GM23338 (cell line): Measurements from ENCODE around the gene ZNF264. TPM values are rescaled to one million over a fixed set of nuclear protein-coding genes. Genes with fewer than 3 reads are reported as not detected.

ENCODE experiments used
- ATAC-seq: fragments of 200-7000 bp; cut with Tn5 transposase; 3 replicates; pipeline ENCODE4 v1.9.1; 2020
- DNase-seq: peaks from one replicate; pipeline ENCODE4 v3.0.0-alpha.2; 2015; ENCODE audit warnings: low spot score
- H2AFZ ChIP-seq: fragments of 200-600 bp; sonication (generic); 2 replicates; pipeline ENCODE4 v1.8.0; 2016; ENCODE audit warnings: antibody characterized with exemption, mild to moderate bottlenecking, moderate library complexity
- H3F3A ChIP-seq: fragments of 200-600 bp; sonication (generic); replicated peaks from 2 replicates; pipeline ENCODE4 v1.8.0; 2017; ENCODE audit warnings: antibody characterized with exemption, mixed run types, low read depth
- H3K27ac ChIP-seq: fragments of 200-600 bp; sonication (generic); 2 replicates; pipeline ENCODE4 v1.6.1; 2016; ENCODE audit warnings: low read depth
- H3K27me3 ChIP-seq: fragments of 200-600 bp; sonication (generic); 2 replicates; pipeline ENCODE4 v1.8.0; 2016; ENCODE audit warnings: mild to moderate bottlenecking, mixed run types, moderate library complexity; ENCODE audit not compliant: insufficient read depth
- H3K36me3 ChIP-seq: fragments of 200-600 bp; sonication (generic); 2 replicates; pipeline ENCODE4 v1.8.0; 2016; ENCODE audit warnings: mild to moderate bottlenecking; ENCODE audit not compliant: insufficient read depth
- H3K4me1 ChIP-seq: fragments of 200-600 bp; sonication (generic); 2 replicates; pipeline ENCODE4 v1.8.0; 2016; ENCODE audit warnings: mild to moderate bottlenecking, moderate library complexity; ENCODE audit not compliant: insufficient read depth
- H3K4me2 ChIP-seq: fragments of 200-600 bp; sonication (generic); 2 replicates; pipeline ENCODE4 v1.7.1; 2017; ENCODE audit warnings: mixed run types
- H3K4me3 ChIP-seq: fragments of 200-600 bp; sonication (generic); 2 replicates; pipeline ENCODE4 v1.6.1; 2016; ENCODE audit warnings: mixed run types
- H3K79me2 ChIP-seq: fragments of 200-600 bp; sonication (generic); replicated peaks from 2 replicates; pipeline ENCODE4 v1.8.0; 2017; ENCODE audit warnings: mild to moderate bottlenecking; ENCODE audit not compliant: insufficient read depth
- H3K9me2 ChIP-seq: fragments of 200-600 bp; sonication (generic); 2 replicates; pipeline ENCODE4 v1.8.0; 2017; ENCODE audit not compliant: insufficient read depth
- H4K20me1 ChIP-seq: fragments of 200-600 bp; sonication (generic); replicated peaks from 2 replicates; pipeline ENCODE4 v1.8.0; 2017; ENCODE audit warnings: mild to moderate bottlenecking; ENCODE audit not compliant: insufficient read depth
- H3K27ac Mint-ChIP-seq: 2 replicates; pipeline ENCODE4 v1.8.0; 2020; ENCODE audit warnings: inconsistent platforms, mild to moderate bottlenecking, moderate library complexity, mixed read lengths
- H3K27me3 Mint-ChIP-seq: 3 replicates; pipeline ENCODE4 v1.8.0; 2022; ENCODE audit warnings: low read depth, mild to moderate bottlenecking, moderate library complexity, mixed read lengths, inconsistent platforms; ENCODE audit not compliant: insufficient read depth, poor library complexity
- H3K36me3 Mint-ChIP-seq: 3 replicates; pipeline ENCODE4 v1.8.0; 2021; ENCODE audit warnings: low read depth, mild to moderate bottlenecking, inconsistent platforms, moderate library complexity, mixed read lengths
- H3K4me1 Mint-ChIP-seq: 3 replicates; pipeline ENCODE4 v1.8.0; 2020; ENCODE audit warnings: mild to moderate bottlenecking, inconsistent platforms, mixed read lengths
- H3K4me3 Mint-ChIP-seq: 3 replicates; pipeline ENCODE4 v1.8.0; 2021; ENCODE audit warnings: moderate library complexity, mild to moderate bottlenecking, inconsistent platforms, mixed read lengths
- H3K9me3 Mint-ChIP-seq: 3 replicates; pipeline ENCODE4 v1.8.0; 2020; ENCODE audit warnings: moderate library complexity, mild to moderate bottlenecking, inconsistent platforms, mixed read lengths
- CREB1 ChIP-seq: fragments of 250-450 bp; sonication (Bioruptor Pico); IDR thresholded peaks from 2 replicates; pipeline ENCODE4 v1.5.0; 2020; ENCODE audit warnings: low read depth, mild to moderate bottlenecking, moderate library complexity
- CTCF ChIP-seq, 2 experiments: fragments of 200-600 bp in 1 of 2; sonication (generic) in 1 of 2; conservative IDR thresholded peaks; 2 replicates each; pipeline versions ENCODE4 v1.5.1 to v1.6.1; 2016 to 2017; ENCODE audit warnings: antibody characterized with exemption in 2 of 2, low read depth in 2 of 2, mild to moderate bottlenecking in 2 of 2, moderate library complexity in 1 of 2
- ETS1 ChIP-seq: IDR thresholded peaks from 2 replicates; pipeline ENCODE4 v1.6.1; 2016; ENCODE audit warnings: antibody characterized with exemption
- EZH2phosphoT487 ChIP-seq: fragments of 200-600 bp; sonication (generic); IDR thresholded peaks from one replicate; pipeline ENCODE4 v1.8.1; 2018; ENCODE audit warnings: antibody characterized with exemption; ENCODE audit not compliant: unreplicated experiment
- JUNB ChIP-seq: IDR thresholded peaks from one replicate; pipeline ENCODE4 v1.6.1; 2016; ENCODE audit warnings: antibody characterized with exemption; ENCODE audit not compliant: unreplicated experiment
- NANOG ChIP-seq: IDR thresholded peaks from 2 replicates; pipeline ENCODE4 v1.6.1; 2016; ENCODE audit warnings: antibody characterized with exemption, borderline replicate concordance
- POLR2AphosphoS5 ChIP-seq: IDR thresholded peaks from 2 replicates; pipeline ENCODE4 v1.6.1; 2016; ENCODE audit warnings: antibody characterized with exemption, low read depth
- REST ChIP-seq: IDR thresholded peaks from one replicate; pipeline ENCODE4 v1.6.1; 2018; ENCODE audit warnings: antibody characterized with exemption; ENCODE audit not compliant: unreplicated experiment
- STAT1 ChIP-seq: IDR thresholded peaks from one replicate; pipeline ENCODE4 v1.6.1; 2016; ENCODE audit warnings: antibody characterized with exemption; ENCODE audit not compliant: unreplicated experiment
- ZNF114 ChIP-seq: fragments of 250-450 bp; sonication (Bioruptor Pico); IDR thresholded peaks from 2 replicates; pipeline ENCODE4 v1.5.0; 2020; ENCODE audit warnings: mild to moderate bottlenecking, moderate library complexity
- long read RNA-seq: library from polyadenylated mRNA; unstranded; transcript quantifications from one replicate; pipeline ENCODE4 v2.0.0, GENCODE V29; 2020; ENCODE audit not compliant: unreplicated experiment
- polyA plus RNA-seq: library from polyadenylated mRNA; unstranded; fragments of >200 nt; fragmentation: Nextera tagmentation; extraction: Ambion mirVana; gene quantifications from 2 replicates; pipeline ENCODE4 v1.2.1, GENCODE V29; 2016
- total RNA-seq: library from RNA; depleted of rRNA; stranded (reverse); fragments of >200 nt; shearing (Covaris generic); gene quantifications from 2 replicates; pipeline ENCODE4 v1.2.3, GENCODE V29; 2014; rRNA removed
- TF ChIP-seq, protein P1 (sequence below): fragments of 250-450 bp; sonication (Bioruptor Pico); IDR thresholded peaks from 2 replicates; pipeline ENCODE4 v1.5.0; 2020; ENCODE audit warnings: mild to moderate bottlenecking, moderate library complexity

The ZNF264 gene
- total RNA-seq: 15.5 and 25.9 TPM in 2 replicates
- 3.4 and 4.0 TPM in 2 replicates for polyA plus RNA-seq
- long read RNA-seq, partial matches to known transcripts: 1 of 2 reads
- long read RNA-seq, other reads (novel, unspliced or antisense): 1 of 2 reads

DNA sequence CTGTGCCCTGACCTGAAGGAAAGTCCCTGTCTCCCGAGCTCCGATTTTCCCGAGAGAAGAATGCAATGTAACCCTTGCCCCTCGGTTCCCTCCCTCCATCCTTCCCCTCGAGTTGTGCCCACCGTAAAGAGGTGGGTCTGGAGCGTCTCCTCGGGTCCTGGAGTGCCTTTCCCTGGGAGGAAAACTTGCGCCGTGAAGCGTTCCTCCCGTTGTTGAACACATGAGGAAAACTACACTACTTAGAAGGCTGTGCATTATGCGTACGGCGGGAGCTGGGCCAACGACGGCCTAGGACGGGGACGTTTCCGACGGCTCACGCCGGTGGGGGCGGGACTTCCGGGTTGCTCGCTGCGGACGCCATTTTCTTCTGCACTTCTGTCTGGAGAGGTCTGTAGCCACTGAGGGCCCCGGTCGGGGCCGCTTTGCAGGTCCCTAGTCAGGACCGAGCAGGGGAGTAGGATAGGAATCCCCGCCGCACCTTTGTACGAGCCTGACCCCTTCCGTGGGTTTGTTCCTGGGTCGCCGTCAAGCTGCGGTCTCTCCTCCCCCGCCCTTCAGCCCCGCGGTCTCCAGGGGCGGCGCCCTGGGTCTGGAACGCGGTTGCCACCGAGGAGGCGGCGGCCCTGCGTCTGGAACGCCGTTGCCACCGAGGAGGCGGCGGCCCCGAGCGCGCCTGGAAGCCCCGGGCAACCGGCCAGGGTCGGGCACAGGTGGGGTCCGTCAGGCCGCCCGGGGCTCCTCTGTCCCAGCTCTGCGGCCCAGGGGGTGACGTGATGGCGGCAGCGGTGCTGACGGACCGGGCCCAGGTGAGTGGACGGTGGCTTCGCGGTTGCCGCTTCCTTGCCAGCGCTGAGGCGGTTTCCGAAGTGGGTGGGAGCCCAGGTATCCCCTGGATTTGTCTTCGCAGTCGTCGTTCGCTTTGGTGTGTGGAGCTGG, at the start of gene ZNF264:
Gene ZNF264 (plus strand): TSS at position 360 of the 936 bp plus-strand sequence. CDS start 414 bp downstream, at position 774.
- H3K27ac ChIP-seq: peak within 1 kb of the TSS; percentile 91
- peak within 1 kb of the TSS; percentile 95 for H3K4me3 ChIP-seq
- Mint-ChIP-seq H3K4me3 (peak within 1 kb of the TSS; percentile 96), H3K4me1 (peaks cover 15% of the 10 kb centered on the region; the same call in 2 of the 3 replicates), H3K27ac (peak within 1 kb of the TSS; percentile 88; the same call in 1 of the 2 replicates), H3K27me3 (peaks cover 11% of the 10 kb centered on the region), H3K9me3 (peaks cover 44% of the 10 kb centered on the region), H3K36me3 (peaks cover 65% of the 10 kb centered on the region)
- H3K79me2 ChIP-seq: peaks cover 22% of the 10 kb centered on the region
- H3K36me3 ChIP-seq: no peaks in the 10 kb centered on the region; the same call in 1 of the 2 replicates
- H2AFZ ChIP-seq: peak within 1 kb of the TSS; percentile 100
- H4K20me1 ChIP-seq: peaks cover 14% of the 10 kb centered on the region
- peaks cover 12% of the 10 kb centered on the region for H3K9me2 ChIP-seq
- H3K4me2 ChIP-seq: peak within 1 kb of the TSS; percentile 95
- no peaks in the 10 kb centered on the region for H3K27me3 ChIP-seq
- peaks cover 4% of the 10 kb centered on the region; the same call in 1 of the 2 replicates for H3K4me1 ChIP-seq
- peaks cover 8% of the 10 kb centered on the region for H3F3A ChIP-seq
- ATAC-seq (peak; percentile 98), DNase-seq (peak; percentile 93)
- TF ChIP-seq CTCF (conservative IDR thresholded peaks at IDR 0.05; ENCODE audit: low read depth in 2 of 2) (no peak), NANOG (no peak), REST (no peak), CREB1 (CRISPR knock-in tag) (0 out of 2 replicates have a peak, but pooled peaks have one; percentile 18), EZH2phosphoT487 (no peak), POLR2AphosphoS5 (peak; percentile 77), JUNB (no peak), ETS1 (no peak), ZNF114 (CRISPR knock-in tag) (no peak), STAT1 (no peak)
- TF ChIP-seq, protein P1, sequence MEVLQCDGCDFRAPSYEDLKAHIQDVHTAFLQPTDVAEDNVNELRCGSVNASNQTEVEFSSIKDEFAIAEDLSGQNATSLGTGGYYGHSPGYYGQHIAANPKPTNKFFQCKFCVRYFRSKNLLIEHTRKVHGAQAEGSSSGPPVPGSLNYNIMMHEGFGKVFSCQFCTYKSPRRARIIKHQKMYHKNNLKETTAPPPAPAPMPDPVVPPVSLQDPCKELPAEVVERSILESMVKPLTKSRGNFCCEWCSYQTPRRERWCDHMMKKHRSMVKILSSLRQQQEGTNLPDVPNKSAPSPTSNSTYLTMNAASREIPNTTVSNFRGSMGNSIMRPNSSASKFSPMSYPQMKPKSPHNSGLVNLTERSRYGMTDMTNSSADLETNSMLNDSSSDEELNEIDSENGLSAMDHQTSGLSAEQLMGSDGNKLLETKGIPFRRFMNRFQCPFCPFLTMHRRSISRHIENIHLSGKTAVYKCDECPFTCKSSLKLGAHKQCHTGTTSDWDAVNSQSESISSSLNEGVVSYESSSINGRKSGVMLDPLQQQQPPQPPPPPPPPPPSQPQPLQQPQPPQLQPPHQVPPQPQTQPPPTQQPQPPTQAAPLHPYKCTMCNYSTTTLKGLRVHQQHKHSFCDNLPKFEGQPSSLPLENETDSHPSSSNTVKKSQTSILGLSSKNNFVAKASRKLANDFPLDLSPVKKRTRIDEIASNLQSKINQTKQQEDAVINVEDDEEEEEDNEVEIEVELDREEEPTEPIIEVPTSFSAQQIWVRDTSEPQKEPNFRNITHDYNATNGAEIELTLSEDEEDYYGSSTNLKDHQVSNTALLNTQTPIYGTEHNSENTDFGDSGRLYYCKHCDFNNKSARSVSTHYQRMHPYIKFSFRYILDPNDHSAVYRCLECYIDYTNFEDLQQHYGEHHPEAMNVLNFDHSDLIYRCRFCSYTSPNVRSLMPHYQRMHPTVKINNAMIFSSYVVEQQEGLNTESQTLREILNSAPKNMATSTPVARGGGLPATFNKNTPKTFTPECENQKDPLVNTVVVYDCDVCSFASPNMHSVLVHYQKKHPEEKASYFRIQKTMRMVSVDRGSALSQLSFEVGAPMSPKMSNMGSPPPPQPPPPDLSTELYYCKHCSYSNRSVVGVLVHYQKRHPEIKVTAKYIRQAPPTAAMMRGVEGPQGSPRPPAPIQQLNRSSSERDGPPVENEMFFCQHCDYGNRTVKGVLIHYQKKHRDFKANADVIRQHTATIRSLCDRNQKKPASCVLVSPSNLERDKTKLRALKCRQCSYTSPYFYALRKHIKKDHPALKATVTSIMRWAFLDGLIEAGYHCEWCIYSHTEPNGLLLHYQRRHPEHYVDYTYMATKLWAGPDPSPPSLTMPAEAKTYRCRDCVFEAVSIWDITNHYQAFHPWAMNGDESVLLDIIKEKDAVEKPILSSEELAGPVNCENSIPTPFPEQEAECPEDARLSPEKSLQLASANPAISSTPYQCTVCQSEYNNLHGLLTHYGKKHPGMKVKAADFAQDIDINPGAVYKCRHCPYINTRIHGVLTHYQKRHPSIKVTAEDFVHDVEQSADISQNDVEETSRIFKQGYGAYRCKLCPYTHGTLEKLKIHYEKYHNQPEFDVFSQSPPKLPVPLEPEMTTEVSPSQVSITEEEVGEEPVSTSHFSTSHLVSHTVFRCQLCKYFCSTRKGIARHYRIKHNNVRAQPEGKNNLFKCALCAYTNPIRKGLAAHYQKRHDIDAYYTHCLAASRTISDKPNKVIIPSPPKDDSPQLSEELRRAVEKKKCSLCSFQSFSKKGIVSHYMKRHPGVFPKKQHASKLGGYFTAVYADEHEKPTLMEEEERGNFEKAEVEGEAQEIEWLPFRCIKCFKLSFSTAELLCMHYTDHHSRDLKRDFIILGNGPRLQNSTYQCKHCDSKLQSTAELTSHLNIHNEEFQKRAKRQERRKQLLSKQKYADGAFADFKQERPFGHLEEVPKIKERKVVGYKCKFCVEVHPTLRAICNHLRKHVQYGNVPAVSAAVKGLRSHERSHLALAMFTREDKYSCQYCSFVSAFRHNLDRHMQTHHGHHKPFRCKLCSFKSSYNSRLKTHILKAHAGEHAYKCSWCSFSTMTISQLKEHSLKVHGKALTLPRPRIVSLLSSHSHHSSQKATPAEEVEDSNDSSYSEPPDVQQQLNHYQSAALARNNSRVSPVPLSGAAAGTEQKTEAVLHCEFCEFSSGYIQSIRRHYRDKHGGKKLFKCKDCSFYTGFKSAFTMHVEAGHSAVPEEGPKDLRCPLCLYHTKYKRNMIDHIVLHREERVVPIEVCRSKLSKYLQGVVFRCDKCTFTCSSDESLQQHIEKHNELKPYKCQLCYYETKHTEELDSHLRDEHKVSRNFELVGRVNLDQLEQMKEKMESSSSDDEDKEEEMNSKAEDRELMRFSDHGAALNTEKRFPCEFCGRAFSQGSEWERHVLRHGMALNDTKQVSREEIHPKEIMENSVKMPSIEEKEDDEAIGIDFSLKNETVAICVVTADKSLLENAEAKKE: no peak
